SK-N-SH (cell line): ENCODE data around the gene RCN2. TPM values are rescaled to one million over a fixed set of nuclear protein-coding genes. Genes with fewer than 3 reads are reported as not detected.

Source experiments
- CTCF ChIA-PET: fragments of 300-600, 350-600 bp; formaldehyde crosslinking; extraction: SDS; loops from one replicate; lab custom pipeline; 2021; lab: Yijun Ruan, JAX
- POLR2A ChIA-PET: fragments of 350-600 bp; sonication (Branson Sonifier 250); formaldehyde crosslinking; extraction: SDS; loops from one replicate; lab custom pipeline; 2020; ENCODE audit warnings: antibody characterized with exemption, inconsistent platforms; lab: Yijun Ruan, JAX
- DNase-seq: peaks from one replicate; pipeline ENCODE4 v3.0.0; 2012
- H2AFZ ChIP-seq: fragments of 200-600 bp; sonication (generic); 2 replicates; pipeline ENCODE4 v1.8.1; 2016; ENCODE audit warnings: antibody characterized with exemption, mild to moderate bottlenecking, low read depth
- H3F3A ChIP-seq: fragments of 200-600 bp; sonication (generic); replicated peaks from 2 replicates; pipeline ENCODE3; 2016; ENCODE audit warnings: antibody characterized with exemption, mild to moderate bottlenecking; ENCODE audit not compliant: insufficient read depth
- H3K27ac ChIP-seq, 2 experiments: fragments of 200-500 bp in 1 of 2; fragments of 200-600 bp in 1 of 2; sonication (Bioruptor generic) in 1 of 2; sonication (generic), shearing (Covaris generic) in 1 of 2; 2 replicates each; pipeline versions ENCODE4 v1.5.1 to v1.6.1; 2014 to 2016; ENCODE audit warnings: low read depth in 2 of 2, inconsistent platforms in 1 of 2, low read length in 1 of 2, mild to moderate bottlenecking in 1 of 2, mixed read lengths in 1 of 2
- H3K27me3 ChIP-seq: fragments of 200-600 bp; sonication (generic), shearing (Covaris generic); 2 replicates; pipeline ENCODE4 v1.6.1; 2016; ENCODE audit warnings: mixed run types; ENCODE audit not compliant: insufficient read depth
- H3K36me3 ChIP-seq, 2 experiments: fragments of 200-500 bp in 1 of 2; fragments of 200-600 bp in 1 of 2; sonication (Bioruptor generic) in 1 of 2; sonication (generic) in 1 of 2; replicated peaks in 1 of 2; 2 replicates each; pipeline versions ENCODE3 to v1.5.1; 2014 to 2016; ENCODE audit warnings: low read length in 1 of 2, mild to moderate bottlenecking in 1 of 2; ENCODE audit not compliant: insufficient read depth in 2 of 2, control insufficient read depth in 1 of 2
- H3K4me1 ChIP-seq, 2 experiments: fragments of 200-500 bp in 1 of 2; fragments of 200-600 bp in 1 of 2; sonication (Bioruptor generic) in 1 of 2; sonication (generic), shearing (Covaris generic) in 1 of 2; 2 replicates each; pipeline versions ENCODE4 v1.5.1 to v1.6.1; 2014 to 2016; ENCODE audit warnings: low read depth in 1 of 2, low read length in 1 of 2, mixed run types in 1 of 2; ENCODE audit not compliant: insufficient read depth in 2 of 2, control insufficient read depth in 1 of 2
- H3K4me2 ChIP-seq: fragments of 200-600 bp; sonication (generic), shearing (Covaris generic); 2 replicates; pipeline ENCODE4 v1.6.1; 2017; ENCODE audit warnings: mixed run types
- H3K4me3 ChIP-seq, 2 experiments: fragments of 200-500 bp in 1 of 2; fragments of 200-600 bp in 1 of 2; sonication (Bioruptor generic) in 1 of 2; sonication (generic), shearing (Covaris generic) in 1 of 2; 2 replicates each; pipeline versions ENCODE4 v1.5.1 to v1.8.1; 2014 to 2016; ENCODE audit warnings: low read depth in 2 of 2, inconsistent platforms in 1 of 2, low read length in 1 of 2, mild to moderate bottlenecking in 1 of 2, mixed read lengths in 1 of 2, moderate library complexity in 1 of 2
- H3K79me2 ChIP-seq: fragments of 200-600 bp; sonication (generic); 2 replicates; pipeline ENCODE4 v1.8.1; 2017; ENCODE audit warnings: mild to moderate bottlenecking; ENCODE audit not compliant: insufficient read depth
- H3K9ac ChIP-seq: fragments of 200-600 bp; sonication (generic); 2 replicates; pipeline ENCODE4 v1.6.1; 2017; ENCODE audit warnings: mixed run types
- H3K9me2 ChIP-seq: fragments of 200-600 bp; sonication (generic); 2 replicates; pipeline ENCODE4 v1.6.1; 2017; ENCODE audit warnings: mixed run types
- H3K9me3 ChIP-seq: fragments of 200-600 bp; sonication (generic); 2 replicates; pipeline ENCODE4 v1.6.1; 2017; ENCODE audit warnings: mixed run types, mild to moderate bottlenecking, moderate library complexity
- H4K20me1 ChIP-seq: fragments of 200-600 bp; sonication (generic); 2 replicates; pipeline ENCODE4 v1.6.1; 2017; ENCODE audit warnings: mild to moderate bottlenecking, mixed run types; ENCODE audit not compliant: insufficient read depth
- CHD2 ChIP-seq: fragments of 150-350 bp; IDR thresholded peaks from 2 replicates; pipeline ENCODE4 v1.6.1; 2018; ENCODE audit warnings: low read length; ENCODE audit not compliant: partially characterized antibody
- EP300 ChIP-seq, 2 experiments: IDR thresholded peaks; 2 replicates each; pipeline versions ENCODE4 v1.4.0 to v1.6.1; 2012; ENCODE audit warnings: borderline replicate concordance in 1 of 2, low read depth in 1 of 2, low read length in 1 of 2
- FOSL2 ChIP-seq: IDR thresholded peaks from 2 replicates; pipeline ENCODE4 v1.4.0; 2012; ENCODE audit warnings: low read depth, mild to moderate bottlenecking, moderate library complexity, borderline replicate concordance
- FOXJ3 ChIP-seq: sonication (generic); formaldehyde crosslinking; IDR thresholded peaks from 2 replicates; pipeline ENCODE4 v1.5.1; 2020; ENCODE audit warnings: mild to moderate bottlenecking, missing genetic modification reagents
- FOXM1 ChIP-seq: IDR thresholded peaks from 2 replicates; pipeline ENCODE4 v1.4.0; 2012; ENCODE audit warnings: low read depth, mild to moderate bottlenecking
- GABPA ChIP-seq: IDR thresholded peaks from 2 replicates; pipeline ENCODE4 v1.4.0; 2012; ENCODE audit warnings: low read depth, mild to moderate bottlenecking
- IRF3 ChIP-seq: fragments of 150-350 bp; IDR thresholded peaks from 2 replicates; pipeline ENCODE4 v1.6.1; 2016; ENCODE audit warnings: mild to moderate bottlenecking, low read depth, low read length
- JUND ChIP-seq: IDR thresholded peaks from 2 replicates; pipeline ENCODE4 v1.4.0; 2012
- NFIC ChIP-seq: IDR thresholded peaks from 2 replicates; pipeline ENCODE4 v1.4.0; 2012; ENCODE audit warnings: borderline replicate concordance
- NRF1 ChIP-seq: IDR thresholded peaks from 2 replicates; pipeline ENCODE4 v1.6.1; 2012; ENCODE audit warnings: low read depth, mild to moderate bottlenecking, low read length
- RCOR1 ChIP-seq: fragments of 150-350 bp; IDR thresholded peaks from 2 replicates; pipeline ENCODE4 v1.6.1; 2017; ENCODE audit warnings: antibody characterized with exemption, low read length
- REST ChIP-seq: IDR thresholded peaks from 2 replicates; pipeline ENCODE4 v1.6.1; 2012; ENCODE audit warnings: mild to moderate bottlenecking, low read depth, low read length, moderate library complexity
- RXRA ChIP-seq: IDR thresholded peaks from 2 replicates; pipeline ENCODE4 v1.4.0; 2012; ENCODE audit warnings: low read depth, mild to moderate bottlenecking, borderline replicate concordance
- SIN3A ChIP-seq: IDR thresholded peaks from 2 replicates; pipeline ENCODE4 v1.6.1; 2012; ENCODE audit warnings: low read depth, mild to moderate bottlenecking, low read length, moderate library complexity, borderline replicate concordance
- TAF1 ChIP-seq: IDR thresholded peaks from 2 replicates; pipeline ENCODE4 v1.6.1; 2012; ENCODE audit warnings: low read depth, mild to moderate bottlenecking, low read length, moderate library complexity, borderline replicate concordance
- TCF12 ChIP-seq: IDR thresholded peaks from 2 replicates; pipeline ENCODE4 v1.4.0; 2012
- USF1 ChIP-seq: IDR thresholded peaks from 2 replicates; pipeline ENCODE4 v1.4.0; 2012; ENCODE audit warnings: low read depth, borderline replicate concordance
- YY1 ChIP-seq: IDR thresholded peaks from 2 replicates; pipeline ENCODE4 v1.4.0; 2012; ENCODE audit warnings: low read depth, mild to moderate bottlenecking
- ZBTB33 ChIP-seq: IDR thresholded peaks from 2 replicates; pipeline ENCODE4 v1.4.0; 2012; ENCODE audit warnings: low read depth, borderline replicate concordance
- WGBS: methylation state at CpG from one replicate; pipeline ENCODE4 v1.1.6; 2017; ENCODE audit warnings: low lambda C conversion rate; 5-methylcytosine and 5-hydroxymethylcytosine counted together
- polyA plus RNA-seq, 3 experiments: library from polyadenylated mRNA; depleted of rRNA; stranded (reverse); fragments of >200 nt; gene quantifications; 2 replicates each; pipeline ENCODE4 v1.2.3, GENCODE V29; 2012

Gene RCN2
- polyA plus RNA-seq, 1 of the 3 experiments (the other 2 are of a cell fraction), result 78.6 TPM

- Histone ChIP-seq H3F3A (no peaks in the 10 kb centered on the region), H3K4me1 (no peaks in the 10 kb centered on the region), H3K9me2 (no peaks in the 10 kb centered on the region), H3K27ac (no peak overlapping the region), H3K36me3 (no peaks in the 10 kb centered on the region), H3K9ac (no peak overlapping the region), H3K79me2 (no peaks in the 10 kb centered on the region), H3K27me3 (no peaks in the 10 kb centered on the region; the same call in 1 of the 2 replicates), H2AFZ (no peak overlapping the region), H3K9me3 (no peaks in the 10 kb centered on the region), H4K20me1 (no peaks in the 10 kb centered on the region), H3K4me3 (no peak overlapping the region), H3K4me2 (no peak overlapping the region)
- 75% methylated on average over 4 of the region's 4 CpGs for WGBS
- CTCF ChIA-PET, result no interaction called here
- POLR2A ChIA-PET, result no interaction called here
- no peak for TF ChIP-seq IRF3
- no peak for TF ChIP-seq CHD2
- no peak for TF ChIP-seq USF1
- no peak for TF ChIP-seq GABPA
- TF ChIP-seq JUND, result no peak
- no peak for TF ChIP-seq RXRA
- no peak for TF ChIP-seq TCF12
- TF ChIP-seq FOSL2, result no peak
- DNase-seq, result no peak
These were observed 19.1 kb upstream of the RCN2 start for GRCh38 chr15:76912430-76912829.

- H3F3A ChIP-seq, result no peaks in the 10 kb centered on the region
- H2AFZ ChIP-seq, result no peak overlapping the region
- no peak for DNase-seq
- no peaks in the 10 kb centered on the region for H3K9me2 ChIP-seq
- H3K4me1 ChIP-seq, result no peaks in the 10 kb centered on the region
- no peaks in the 10 kb centered on the region for H3K9me3 ChIP-seq
- H3K27ac ChIP-seq, result no peak overlapping the region
- no peaks in the 10 kb centered on the region for H3K79me2 ChIP-seq
- ChIA-PET CTCF (interaction anchor here (1.3 kb wide), 1 partner anchor 8 kb away, joined by 3 read pairs; the partner anchor contains the start of gene SCAPER), POLR2A (no interaction called here)
- H3K4me2 ChIP-seq, result no peak overlapping the region
- no peaks in the 10 kb centered on the region for H4K20me1 ChIP-seq
- H3K36me3 ChIP-seq, result no peaks in the 10 kb centered on the region
- WGBS, result 45% methylated on average over 2 of the region's 2 CpGs
- H3K4me3 ChIP-seq, result no peak overlapping the region
- no peaks in the 10 kb centered on the region; the same call in 1 of the 2 replicates for H3K27me3 ChIP-seq
- H3K9ac ChIP-seq, result no peak overlapping the region
- TF ChIP-seq YY1 (no peak), FOXM1 (no peak), RCOR1 (no peak), EP300 (IDR thresholded peaks at IDR 0.05; ENCODE audit: borderline replicate concordance in 1 of 2, low read depth in 1 of 2, low read length in 1 of 2) (no peak), IRF3 (no peak), NFIC (no peak), REST (no peak), JUND (no peak), FOSL2 (no peak), SIN3A (no peak), NRF1 (no peak), FOXJ3 (CRISPR knock-in tag) (no peak), ZBTB33 (no peak), TCF12 (no peak), TAF1 (no peak)
These were observed 17.8 kb upstream of the RCN2 start for GRCh38 chr15:76913737-76914136.
